ENCODE data around the gene HOXB4.

HOXB4 gene

GRCh38 chr17:48530208-48530886, 47.8 kb downstream of the HOXB4 start:
- Histone ChIP-seq H3K4me2 (ENCODE audit: low read length) (no peak overlapping the region), H3K36me3 (replicated peaks; ENCODE audit: low read depth, low read length) (no peaks in the 10 kb centered on the region)

DNA sequence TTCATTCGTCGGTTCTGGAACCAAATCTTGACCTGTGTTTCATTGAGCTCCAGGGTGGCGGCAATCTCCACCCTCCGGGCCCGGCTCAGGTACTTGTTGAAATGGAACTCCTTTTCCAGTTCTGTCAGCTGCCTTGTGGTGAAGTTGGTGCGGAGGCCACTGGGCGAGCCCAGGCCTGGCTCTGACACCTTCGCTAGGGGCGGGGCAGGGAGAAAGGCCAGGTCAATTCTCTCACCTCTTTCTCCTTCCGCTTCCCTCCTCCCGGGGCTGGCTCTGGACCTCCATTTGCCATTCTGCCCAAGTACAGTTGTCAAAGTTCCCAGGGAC, 48.5 kb downstream of the HOXB4 start:
- Histone ChIP-seq H3K9ac (ENCODE audit: low read length) (no peak overlapping the region), H3K27ac (ENCODE audit: low read length) (no peak overlapping the region), H3K4me3 (ENCODE audit: low read length) (no peak overlapping the region), H3K79me2 (ENCODE audit: low read length) (no peaks in the 10 kb centered on the region), H3K27me3 (ENCODE audit: low read depth, low read length) (no peaks in the 10 kb centered on the region), H3K4me1 (ENCODE audit: low read length) (peaks cover 16% of the 10 kb centered on the region), H3K9me3 (ENCODE audit: insufficient read depth, low read length) (no peaks in the 10 kb centered on the region), H3K4me2 (ENCODE audit: low read length) (no peak overlapping the region), H2AFZ (ENCODE audit: low read depth, low read length) (no peak overlapping the region), H4K20me1 (ENCODE audit: insufficient read depth, low read length) (no peaks in the 10 kb centered on the region), H3K36me3 (replicated peaks; ENCODE audit: low read depth, low read length) (no peaks in the 10 kb centered on the region)
- no peak for TF ChIP-seq EZH2phosphoT487 (IDR thresholded peaks at IDR 0.05; ENCODE audit: low read depth)
- TF ChIP-seq, protein P1, sequence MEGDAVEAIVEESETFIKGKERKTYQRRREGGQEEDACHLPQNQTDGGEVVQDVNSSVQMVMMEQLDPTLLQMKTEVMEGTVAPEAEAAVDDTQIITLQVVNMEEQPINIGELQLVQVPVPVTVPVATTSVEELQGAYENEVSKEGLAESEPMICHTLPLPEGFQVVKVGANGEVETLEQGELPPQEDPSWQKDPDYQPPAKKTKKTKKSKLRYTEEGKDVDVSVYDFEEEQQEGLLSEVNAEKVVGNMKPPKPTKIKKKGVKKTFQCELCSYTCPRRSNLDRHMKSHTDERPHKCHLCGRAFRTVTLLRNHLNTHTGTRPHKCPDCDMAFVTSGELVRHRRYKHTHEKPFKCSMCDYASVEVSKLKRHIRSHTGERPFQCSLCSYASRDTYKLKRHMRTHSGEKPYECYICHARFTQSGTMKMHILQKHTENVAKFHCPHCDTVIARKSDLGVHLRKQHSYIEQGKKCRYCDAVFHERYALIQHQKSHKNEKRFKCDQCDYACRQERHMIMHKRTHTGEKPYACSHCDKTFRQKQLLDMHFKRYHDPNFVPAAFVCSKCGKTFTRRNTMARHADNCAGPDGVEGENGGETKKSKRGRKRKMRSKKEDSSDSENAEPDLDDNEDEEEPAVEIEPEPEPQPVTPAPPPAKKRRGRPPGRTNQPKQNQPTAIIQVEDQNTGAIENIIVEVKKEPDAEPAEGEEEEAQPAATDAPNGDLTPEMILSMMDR (IDR thresholded peaks at IDR 0.05; ENCODE audit: low read depth, low read length), result no peak

More at GRCh38 chr17:48530208-48530886, 47.8 kb downstream of the HOXB4 start:
- TF ChIP-seq EZH2phosphoT487 (IDR thresholded peaks at IDR 0.05; ENCODE audit: low read depth), result no peak
- TF ChIP-seq, protein P1 (IDR thresholded peaks at IDR 0.05; ENCODE audit: low read depth, low read length), result no peak
- Histone ChIP-seq H3K4me1 (ENCODE audit: low read length) (peaks cover 16% of the 10 kb centered on the region), H3K79me2 (ENCODE audit: low read length) (no peaks in the 10 kb centered on the region), H4K20me1 (ENCODE audit: insufficient read depth, low read length) (no peaks in the 10 kb centered on the region), H2AFZ (ENCODE audit: low read depth, low read length) (no peak overlapping the region), H3K9ac (ENCODE audit: low read length) (no peak overlapping the region), H3K4me3 (ENCODE audit: low read length) (no peak overlapping the region), H3K9me3 (ENCODE audit: insufficient read depth, low read length) (no peaks in the 10 kb centered on the region), H3K27ac (ENCODE audit: low read length) (no peak overlapping the region), H3K27me3 (ENCODE audit: low read depth, low read length) (no peaks in the 10 kb centered on the region)

DNA sequence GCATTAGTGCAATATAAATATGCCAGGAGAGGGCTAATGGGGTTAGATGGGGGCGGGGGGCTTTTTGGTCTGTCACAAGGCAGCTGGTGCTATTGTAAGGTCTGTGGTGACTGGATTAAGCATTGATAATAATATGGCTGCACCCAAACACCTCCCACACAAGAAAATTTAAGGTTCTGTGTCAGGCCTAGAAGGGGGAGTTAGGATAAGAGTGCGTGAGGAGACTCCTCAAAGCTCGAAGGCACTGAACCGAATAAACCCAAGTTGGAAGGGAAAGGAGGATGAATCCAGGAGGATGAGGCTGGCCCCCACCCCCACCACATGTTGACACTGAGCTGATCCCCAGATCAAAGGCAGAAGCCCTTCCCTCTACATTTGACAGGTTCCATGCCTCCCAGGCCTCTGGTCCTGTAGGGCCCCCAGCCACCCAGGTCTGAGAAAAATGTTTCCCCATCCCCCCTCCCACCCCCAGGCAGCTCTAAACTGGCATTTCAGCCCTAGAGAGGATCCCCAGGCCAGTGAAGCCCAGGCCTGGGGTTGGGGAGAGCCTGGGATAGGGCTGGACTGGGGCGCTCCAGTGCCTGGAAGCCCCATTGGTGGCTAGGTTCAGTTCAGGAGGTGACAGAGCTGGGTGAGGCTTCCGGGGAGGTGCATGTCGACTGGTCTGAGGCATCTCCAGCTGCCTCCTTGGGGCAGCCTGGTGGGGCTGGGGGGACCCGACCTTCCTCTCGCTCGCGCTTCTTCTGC, 49.0 kb downstream of the HOXB4 start:
- TF ChIP-seq, protein P1 (IDR thresholded peaks at IDR 0.05; ENCODE audit: low read depth, low read length), result no peak
- no peak for TF ChIP-seq EZH2phosphoT487 (IDR thresholded peaks at IDR 0.05; ENCODE audit: low read depth)
- H3K9ac ChIP-seq (ENCODE audit: low read length), result no peak overlapping the region
- no peak overlapping the region for H3K4me3 ChIP-seq (ENCODE audit: low read length)
- no peak overlapping the region for H3K4me2 ChIP-seq (ENCODE audit: low read length)
- no peaks in the 10 kb centered on the region for H4K20me1 ChIP-seq (ENCODE audit: insufficient read depth, low read length)
- H3K27ac ChIP-seq (ENCODE audit: low read length), result no peak overlapping the region
- no peaks in the 10 kb centered on the region for H3K27me3 ChIP-seq (ENCODE audit: low read depth, low read length)
- no peaks in the 10 kb centered on the region for H3K36me3 ChIP-seq (replicated peaks; ENCODE audit: low read depth, low read length)
- no peaks in the 10 kb centered on the region for H3K9me3 ChIP-seq (ENCODE audit: insufficient read depth, low read length)
- H3K4me1 ChIP-seq (ENCODE audit: low read length), result peaks cover 16% of the 10 kb centered on the region
- no peaks in the 10 kb centered on the region for H3K79me2 ChIP-seq (ENCODE audit: low read length)
- no peak overlapping the region for H2AFZ ChIP-seq (ENCODE audit: low read depth, low read length)

DNA sequence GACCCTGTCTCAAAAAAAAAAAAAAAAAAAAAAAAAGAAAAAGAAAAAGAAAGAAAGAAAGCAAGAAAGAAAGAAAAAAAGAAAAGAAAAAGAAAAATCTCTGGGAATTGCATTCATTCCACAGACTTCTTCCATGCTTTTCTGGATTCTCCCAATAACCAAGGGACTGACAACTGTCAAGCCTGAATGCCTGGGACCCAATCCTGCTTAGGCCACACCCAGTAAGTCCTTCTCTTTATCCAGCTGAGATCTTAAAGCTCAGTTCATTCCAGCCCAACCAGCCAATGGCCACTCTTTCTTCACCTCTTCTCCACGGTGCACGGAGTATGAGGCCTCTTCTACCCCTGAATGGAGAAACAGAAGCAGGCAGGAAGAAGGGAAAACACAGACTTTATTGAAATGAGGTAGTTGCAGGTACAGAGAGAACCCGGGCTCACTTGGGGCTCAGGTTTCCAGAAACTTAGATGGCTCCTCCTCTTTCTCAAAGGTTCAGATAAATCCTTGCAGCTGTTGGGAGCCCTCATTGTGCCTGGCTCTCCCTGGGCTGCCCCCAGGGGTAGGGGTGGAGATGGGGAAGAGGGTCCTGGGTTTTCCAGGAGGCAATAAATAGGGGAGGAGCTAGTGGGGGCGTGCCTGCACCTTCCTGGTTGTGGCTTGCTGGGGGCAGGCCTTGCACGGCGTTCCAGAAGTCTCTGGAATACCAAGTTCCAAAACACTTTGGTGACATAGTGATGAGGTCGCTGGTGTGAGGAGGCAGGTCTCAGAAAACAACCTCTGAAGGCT, 49.8 kb downstream of the HOXB4 start:
- TF ChIP-seq, protein P1 (IDR thresholded peaks at IDR 0.05; ENCODE audit: low read depth, low read length), result no peak
- no peak for TF ChIP-seq EZH2phosphoT487 (IDR thresholded peaks at IDR 0.05; ENCODE audit: low read depth)
- Histone ChIP-seq H2AFZ (ENCODE audit: low read depth, low read length) (peak overlapping the region; percentile 1; the same call in 1 of the 2 replicates), H3K4me2 (ENCODE audit: low read length) (no peak overlapping the region)

More for the DNA sequence above, 49.8 kb downstream of the HOXB4 start:
- Histone ChIP-seq H3K36me3 (replicated peaks; ENCODE audit: low read depth, low read length) (no peaks in the 10 kb centered on the region), H3K79me2 (ENCODE audit: low read length) (no peaks in the 10 kb centered on the region), H3K4me1 (ENCODE audit: low read length) (peaks cover 16% of the 10 kb centered on the region), H3K27ac (ENCODE audit: low read length) (no peak overlapping the region), H3K4me3 (ENCODE audit: low read length) (no peak overlapping the region), H4K20me1 (ENCODE audit: insufficient read depth, low read length) (no peaks in the 10 kb centered on the region), H3K9ac (ENCODE audit: low read length) (no peak overlapping the region), H3K27me3 (ENCODE audit: low read depth, low read length) (no peaks in the 10 kb centered on the region), H3K9me3 (ENCODE audit: insufficient read depth, low read length) (no peaks in the 10 kb centered on the region)
